GM19238 (cell line): ENCODE results near the gene INTS15.
"Not testable (repeated sequence)": the region's sequence is repeated elsewhere in the genome, so short reads cannot be mapped to it uniquely, and the experiment has no call there.

Experiments
- DNase-seq: peaks from one replicate; pipeline ENCODE4 v3.0.0; 2011; ENCODE audit warnings: low spot score; ENCODE audit not compliant: insufficient read length

Gene INTS15

GRCh38 chr7:6616854-6617643 lies 27.2 kb downstream of the INTS15 start:
- no peak for DNase-seq

GRCh38 chr7:6618621-6619020 lies 28.8 kb downstream of the INTS15 start:
- DNase-seq: no peak

GRCh38 chr7:6619961-6620360 lies 30.1 kb downstream of the INTS15 start:
- no peak for DNase-seq

GRCh38 chr7:6621195-6622133 lies 31.6 kb downstream of the INTS15 start:
- no peak for DNase-seq

- DNase-seq: no peak
Measured at GRCh38 chr7:6622134-6622710, 32.4 kb downstream of the INTS15 start.

GRCh38 chr7:6623589-6624245 lies 33.9 kb downstream of the INTS15 start:
- peak; percentile 40 for DNase-seq

GRCh38 chr7:6624246-6624611 lies 34.4 kb downstream of the INTS15 start:
- no peak for DNase-seq

- no peak for DNase-seq
Measured at GRCh38 chr7:6628045-6628444, 38.2 kb downstream of the INTS15 start.

GRCh38 chr7:6630007-6630849 lies 40.4 kb downstream of the INTS15 start:
- DNase-seq: no peak

- DNase-seq: no peak
Measured at GRCh38 chr7:6631605-6632004, 41.8 kb downstream of the INTS15 start.

- no peak for DNase-seq
Measured at GRCh38 chr7:6634021-6634420, 44.2 kb downstream of the INTS15 start.

GRCh38 chr7:6634971-6635370 lies 45.1 kb downstream of the INTS15 start:
- not testable (repeated sequence) for DNase-seq

- DNase-seq: peak; percentile 89
Measured at GRCh38 chr7:6636741-6637543, 47.1 kb downstream of the INTS15 start, which contains the start of gene ZNF316. Gene ZNF316 (plus strand): TSS chr7:6637318. CDS start chr7:6642410, 5,092 bp downstream.

- peak; percentile 95 for DNase-seq
Measured at GRCh38 chr7:6637544-6638229, 47.9 kb downstream of the INTS15 start.

- DNase-seq: no peak
Measured at GRCh38 chr7:6639032-6639431, 49.2 kb downstream of the INTS15 start.

- no peak for DNase-seq
Measured at GRCh38 chr7:6639627-6640026, 49.8 kb downstream of the INTS15 start.

- DNase-seq: no peak
Measured at GRCh38 chr7:6640246-6640721, 50.5 kb downstream of the INTS15 start.

GRCh38 chr7:6641305-6642035 lies 51.6 kb downstream of the INTS15 start:
- no peak for DNase-seq
